HAP-1 (cell line): ENCODE results near the gene ZNF683.
"Not testable (repeated sequence)": the region's sequence is repeated elsewhere in the genome, so short reads cannot be mapped to it uniquely, and the experiment has no call there.

Experiments used
- DNase-seq, 2 experiments: peaks; one replicate each; pipeline ENCODE4 v3.0.0-alpha.2; 2016 to 2020; ENCODE audit warnings: low spot score in 2 of 2
- H3K27me3 ChIP-seq: fragments of 250-450 bp; sonication (Bioruptor Pico); 2 replicates; pipeline ENCODE4 v1.5.1; 2020; ENCODE audit warnings: low read depth, mild to moderate bottlenecking, moderate library complexity
- H3K36me3 ChIP-seq: fragments of 250-450 bp; sonication (Bioruptor Pico); replicated peaks from 2 replicates; pipeline ENCODE4 v1.5.1; 2020; ENCODE audit warnings: mild to moderate bottlenecking
- H3K4me1 ChIP-seq: fragments of 250-450 bp; sonication (Bioruptor Pico); 2 replicates; pipeline ENCODE4 v1.5.1; 2020; ENCODE audit warnings: mild to moderate bottlenecking
- H3K4me3 ChIP-seq: fragments of 250-450 bp; sonication (Bioruptor Pico); 2 replicates; pipeline ENCODE4 v1.5.1; 2020; ENCODE audit warnings: mild to moderate bottlenecking, moderate library complexity
- H3K9me3 ChIP-seq: fragments of 250-450 bp; sonication (Bioruptor Pico); 2 replicates; pipeline ENCODE4 v1.5.1; 2020; ENCODE audit warnings: mild to moderate bottlenecking, moderate library complexity
- in situ Hi-C: fragments of 300-500 bp; cut with MboI; formaldehyde crosslinking; loops from 3 replicates; pipeline ENCODE4 v1.14.3; 2020; ENCODE audit warnings: low sequenced_read_pairs, inconsistent platforms, mixed read lengths

The ZNF683 gene

GRCh38 chr1:26372611-26373010 is at the start of gene ZNF683:
TSS of gene ZNF683 (minus strand) at chr1:26372750. CDS start at chr1:26368571, 4,179 bp downstream.
- H3K4me1 ChIP-seq, in situ Hi-C loops, DNase-seq, H3K36me3 ChIP-seq, H3K27me3 ChIP-seq, H3K9me3 ChIP-seq, H3K4me3 ChIP-seq: not testable (repeated sequence)

DNA sequence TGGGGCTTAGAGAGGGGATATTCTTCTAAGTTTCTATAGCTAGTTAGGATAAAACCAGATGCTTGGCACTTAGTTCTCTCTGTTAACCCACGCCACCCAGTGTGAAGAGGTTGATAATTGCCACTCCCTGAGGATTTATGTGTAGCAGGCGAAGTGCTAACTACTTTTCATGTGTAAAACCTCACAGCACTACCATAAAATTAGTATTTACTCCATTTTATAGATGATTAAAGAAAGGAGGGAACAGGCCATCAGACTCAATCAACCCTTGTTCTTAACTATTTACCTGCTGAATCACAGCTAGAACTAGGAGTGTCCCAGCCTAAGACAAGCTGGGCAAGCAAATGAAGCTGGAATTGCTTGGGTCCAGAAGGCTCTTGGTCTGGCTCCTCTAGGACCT is 46.9 kb upstream of the ZNF683 start:
- peaks cover 29% of the 10 kb centered on the region for H3K4me1 ChIP-seq
- DNase-seq = no peak
- no peak overlapping the region for H3K4me3 ChIP-seq

GRCh38 chr1:26418865-26419349 is 46.4 kb upstream of the ZNF683 start:
- no peaks in the 10 kb centered on the region for H3K9me3 ChIP-seq
- DNase-seq = peak; percentile 57 to 83
- H3K27me3 ChIP-seq = peaks cover 6% of the 10 kb centered on the region; the same call in 1 of the 2 replicates
- in situ Hi-C loops = loop anchor here (10.0 kb wide), 1 partner anchor 134 kb away; the partner anchor contains the start of gene SH3BGRL3
- H3K4me3 ChIP-seq = no peak overlapping the region
- no peaks in the 10 kb centered on the region for H3K36me3 ChIP-seq
- H3K4me1 ChIP-seq = peaks cover 29% of the 10 kb centered on the region

More for the DNA sequence above, 46.9 kb upstream of the ZNF683 start:
- in situ Hi-C loops = loop anchor here (10.0 kb wide), 1 partner anchor 135 kb away; the partner anchor contains the start of gene SH3BGRL3
- Histone ChIP-seq H3K36me3 (no peaks in the 10 kb centered on the region), H3K9me3 (no peaks in the 10 kb centered on the region), H3K27me3 (peaks cover 4% of the 10 kb centered on the region; the same call in 1 of the 2 replicates)

DNA sequence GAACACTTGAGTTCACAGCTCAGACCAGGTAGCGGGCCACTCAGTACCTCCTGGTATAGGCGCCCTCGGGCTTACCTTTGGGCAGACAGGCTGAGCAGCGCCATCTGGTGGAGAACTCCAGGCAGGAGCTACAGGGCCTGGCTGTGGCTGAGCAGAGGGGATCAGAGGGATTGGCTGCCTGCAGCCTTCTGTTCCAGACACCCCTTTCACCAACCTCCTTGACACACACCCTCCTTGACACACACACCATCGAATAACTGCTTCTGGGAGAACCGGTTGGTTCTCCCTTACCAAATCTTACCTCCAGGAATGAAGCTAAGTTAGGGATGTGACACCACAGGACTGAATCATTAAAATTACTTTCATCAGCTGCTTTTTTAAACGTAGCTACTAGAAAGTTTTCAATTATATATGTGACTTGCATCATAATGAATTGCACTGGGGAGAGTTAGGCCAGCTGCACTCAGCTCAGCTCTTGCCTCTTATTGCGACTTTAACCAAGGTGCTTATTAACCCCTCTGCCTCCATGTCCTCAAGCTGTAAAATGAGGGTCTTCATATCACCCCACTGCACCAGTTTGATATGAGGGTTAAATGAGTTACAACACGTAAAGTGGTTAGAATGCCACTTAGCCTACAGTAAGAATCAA is 44.7 kb upstream of the ZNF683 start:
- DNase-seq = peak; percentile 80 to 93
- H3K9me3 ChIP-seq = no peaks in the 10 kb centered on the region
- H3K27me3 ChIP-seq = peaks cover 9% of the 10 kb centered on the region; the same call in 1 of the 2 replicates
- no peak overlapping the region for H3K4me3 ChIP-seq
- H3K36me3 ChIP-seq = 0 out of 2 replicates have a peak, but pooled peaks cover 5% of the 10 kb centered on the region
- in situ Hi-C loops = loop anchor here (10.0 kb wide), 1 partner anchor 132 kb away; the partner anchor contains the start of gene SH3BGRL3
- peaks cover 41% of the 10 kb centered on the region for H3K4me1 ChIP-seq

- H3K4me1 ChIP-seq = peaks cover 26% of the 10 kb centered on the region
- no peak for DNase-seq
- H3K36me3 ChIP-seq = 0 out of 2 replicates have a peak, but pooled peaks cover 5% of the 10 kb centered on the region
- peak overlapping the region; percentile 1; the same call in 1 of the 2 replicates for H3K4me3 ChIP-seq
- in situ Hi-C loops = loop anchor here (10.0 kb wide), 1 partner anchor 128 kb away; the partner anchor contains the start of gene SH3BGRL3
- H3K9me3 ChIP-seq = no peaks in the 10 kb centered on the region
- peaks cover 21% of the 10 kb centered on the region for H3K27me3 ChIP-seq
Observed at GRCh38 chr1:26413031-26413430, 40.5 kb upstream of the ZNF683 start.

DNA sequence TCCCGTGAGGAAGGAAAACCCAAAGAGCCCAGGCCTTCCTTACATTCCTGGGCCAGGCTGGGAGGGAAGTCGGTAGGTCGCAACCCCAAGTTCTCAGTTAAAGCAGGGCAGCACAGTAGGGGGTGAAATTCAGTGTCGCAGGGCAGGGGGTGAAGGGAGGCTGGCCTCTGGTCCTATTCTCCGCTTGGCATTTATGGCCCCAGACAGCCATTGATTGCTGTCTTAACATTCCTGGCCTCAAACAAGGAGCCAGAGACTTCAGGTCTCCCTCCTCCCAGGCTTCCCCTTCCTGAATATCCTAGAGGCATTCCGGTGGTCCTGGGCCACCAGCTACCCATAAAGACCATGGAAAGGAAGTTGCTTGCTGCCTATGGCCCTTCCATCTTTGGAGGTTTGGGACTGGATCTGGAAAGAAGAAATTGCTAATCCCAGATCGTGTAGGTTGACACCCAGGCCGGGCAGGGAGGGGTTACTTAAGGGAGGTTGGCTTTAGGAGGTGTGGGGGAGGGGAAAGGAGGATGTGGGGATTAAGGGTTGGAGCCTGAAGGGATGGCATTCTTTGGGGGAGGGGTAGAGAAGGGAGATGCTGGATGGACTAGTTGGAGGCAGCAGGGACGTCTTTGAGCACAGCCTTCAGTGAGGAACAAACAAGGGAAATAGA is 39.8 kb upstream of the ZNF683 start:
- Histone ChIP-seq H3K4me1 (peaks cover 21% of the 10 kb centered on the region), H3K9me3 (no peaks in the 10 kb centered on the region), H3K27me3 (peaks cover 21% of the 10 kb centered on the region), H3K4me3 (peak overlapping the region; percentile 33), H3K36me3 (0 out of 2 replicates have a peak, but pooled peaks cover 5% of the 10 kb centered on the region)
- in situ Hi-C loops = loop anchor here (10.0 kb wide), 1 partner anchor 128 kb away; the partner anchor contains the start of gene SH3BGRL3
- DNase-seq = peak; percentile 38 to 74

- Histone ChIP-seq H3K4me1 (peaks cover 21% of the 10 kb centered on the region), H3K36me3 (0 out of 2 replicates have a peak, but pooled peaks cover 5% of the 10 kb centered on the region), H3K4me3 (peak overlapping the region; percentile 33), H3K27me3 (peaks cover 21% of the 10 kb centered on the region), H3K9me3 (no peaks in the 10 kb centered on the region)
- peak in 1 of 2 experiments; percentile 31 for DNase-seq
- in situ Hi-C loops = loop anchor here (10.0 kb wide), 1 partner anchor 127 kb away; the partner anchor contains the start of gene SH3BGRL3
Observed at GRCh38 chr1:26411624-26412074, 39.1 kb upstream of the ZNF683 start.

DNA sequence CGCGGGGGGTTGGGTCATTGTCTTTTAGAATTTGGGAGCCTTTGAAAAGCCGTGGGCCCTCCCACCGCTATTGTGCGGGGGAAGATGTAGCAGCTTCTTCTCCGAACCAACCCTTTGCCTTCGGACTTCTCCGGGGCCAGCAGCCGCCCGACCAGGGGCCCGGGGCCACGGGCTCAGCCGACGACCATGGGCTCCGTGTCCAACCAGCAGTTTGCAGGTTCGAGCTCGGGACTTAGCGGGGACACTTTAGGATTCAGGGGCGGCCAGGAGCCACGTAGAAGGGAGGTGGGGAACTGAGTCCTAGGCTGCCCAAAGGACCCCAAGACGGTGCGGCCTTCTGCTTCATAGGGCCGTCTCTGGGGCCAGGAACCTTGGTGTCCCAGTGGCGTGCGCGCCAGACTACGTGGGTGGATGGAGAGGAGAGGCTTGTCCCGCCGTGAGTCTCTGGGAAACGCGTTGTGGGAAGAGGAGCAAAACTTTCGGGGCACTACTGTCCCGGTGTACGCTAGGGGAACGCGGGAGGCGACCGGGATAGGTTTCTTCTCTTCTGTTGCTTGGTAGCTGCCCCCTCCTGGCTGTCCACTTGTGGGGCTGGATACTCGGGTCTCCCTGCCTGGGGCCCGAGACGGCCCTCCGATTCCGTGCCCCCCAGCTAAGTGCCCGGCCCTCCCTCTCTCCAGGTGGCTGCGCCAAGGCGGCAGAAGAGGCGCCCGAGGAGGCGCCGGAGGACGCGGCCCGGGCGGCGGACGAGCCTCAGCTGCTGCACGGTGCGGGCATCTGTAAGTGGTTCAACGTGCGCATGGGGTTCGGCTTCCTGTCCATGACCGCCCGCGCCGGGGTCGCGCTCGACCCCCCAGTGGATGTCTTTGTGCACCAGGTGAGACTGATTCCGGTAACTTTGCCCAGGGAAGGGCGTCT is 38.4 kb upstream of the ZNF683 start, which contains the start of gene LIN28A:
Gene LIN28A, plus strand, starts transcription at position 112 of the 918 bp plus-strand sequence. Its CDS starts 75 bp downstream, at position 187.
- Histone ChIP-seq H3K4me1 (peaks cover 21% of the 10 kb centered on the region), H3K27me3 (peaks cover 21% of the 10 kb centered on the region), H3K4me3 (peak within 1 kb of the TSS; percentile 33), H3K9me3 (no peaks in the 10 kb centered on the region), H3K36me3 (0 out of 2 replicates have a peak, but pooled peaks cover 5% of the 10 kb centered on the region)
- in situ Hi-C loops = loop anchor here (10.0 kb wide), 1 partner anchor 126 kb away; the partner anchor contains the start of gene SH3BGRL3
- peak in 1 of 2 experiments; percentile 9 for DNase-seq

- in situ Hi-C loops = no loop called here
- H3K4me3 ChIP-seq = peak overlapping the region; percentile 4
- 0 out of 2 replicates have a peak, but pooled peaks cover 5% of the 10 kb centered on the region for H3K36me3 ChIP-seq
- no peaks in the 10 kb centered on the region for H3K9me3 ChIP-seq
- H3K27me3 ChIP-seq = peaks cover 19% of the 10 kb centered on the region
- DNase-seq = peak in 1 of 2 experiments; percentile 72
- peaks cover 21% of the 10 kb centered on the region for H3K4me1 ChIP-seq
Observed at GRCh38 chr1:26409191-26409807, 36.7 kb upstream of the ZNF683 start.

DNA sequence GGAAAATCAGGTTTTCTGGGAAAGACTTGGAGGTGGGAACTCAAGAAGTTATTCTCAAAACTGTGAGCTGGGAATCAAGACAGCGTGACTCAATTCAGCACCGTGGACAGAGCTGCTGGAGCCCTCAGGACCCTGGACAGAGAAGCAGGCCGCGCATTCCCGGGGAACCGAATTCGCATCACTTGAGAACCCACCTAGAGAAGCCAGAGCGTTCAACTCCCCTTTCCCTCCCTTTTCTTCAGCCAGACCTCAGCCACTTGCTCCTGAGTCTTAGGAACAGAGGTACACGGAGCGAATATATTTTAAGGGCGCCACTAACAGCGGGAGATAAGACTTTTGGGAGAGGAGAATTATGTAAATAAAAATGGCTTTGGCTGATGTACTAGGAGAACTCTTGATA is 36.1 kb upstream of the ZNF683 start:
- Histone ChIP-seq H3K4me3 (no peak overlapping the region), H3K4me1 (peaks cover 21% of the 10 kb centered on the region), H3K9me3 (no peaks in the 10 kb centered on the region), H3K36me3 (0 out of 2 replicates have a peak, but pooled peaks cover 5% of the 10 kb centered on the region), H3K27me3 (peaks cover 18% of the 10 kb centered on the region)
- DNase-seq = peak; percentile 51 to 85
- in situ Hi-C loops = no loop called here

DNA sequence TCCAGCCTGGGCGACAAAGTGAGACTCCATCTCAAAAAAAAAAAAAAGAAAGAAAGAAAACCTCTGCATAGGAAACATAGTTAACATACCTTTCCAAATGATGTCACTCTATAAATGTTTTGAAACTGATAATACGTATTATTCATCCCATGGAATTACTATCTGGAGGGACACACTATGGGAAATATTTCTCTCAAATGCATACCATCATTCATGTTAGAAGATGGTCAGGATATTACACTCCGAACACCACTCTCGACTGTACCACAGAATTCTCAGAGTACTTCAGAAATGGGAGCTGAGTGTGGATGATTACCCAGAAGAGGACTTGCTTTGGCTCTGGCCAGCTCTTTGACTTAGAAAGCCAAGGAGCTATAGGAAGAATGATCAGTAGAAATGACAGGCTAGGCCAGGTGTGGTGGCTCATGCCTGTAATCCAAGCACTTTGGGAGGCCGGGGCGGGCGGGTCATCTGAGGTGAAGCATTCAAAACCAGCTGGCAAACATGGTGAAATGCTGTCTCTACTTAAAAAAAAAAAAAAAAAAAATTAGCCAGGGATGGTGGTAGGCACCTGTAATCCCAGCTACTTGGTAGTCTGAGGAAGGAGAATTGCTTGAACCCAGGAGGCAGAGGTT is 32.8 kb upstream of the ZNF683 start:
- in situ Hi-C loops = no loop called here
- no peak overlapping the region for H3K4me3 ChIP-seq
- no peak for DNase-seq

DNA sequence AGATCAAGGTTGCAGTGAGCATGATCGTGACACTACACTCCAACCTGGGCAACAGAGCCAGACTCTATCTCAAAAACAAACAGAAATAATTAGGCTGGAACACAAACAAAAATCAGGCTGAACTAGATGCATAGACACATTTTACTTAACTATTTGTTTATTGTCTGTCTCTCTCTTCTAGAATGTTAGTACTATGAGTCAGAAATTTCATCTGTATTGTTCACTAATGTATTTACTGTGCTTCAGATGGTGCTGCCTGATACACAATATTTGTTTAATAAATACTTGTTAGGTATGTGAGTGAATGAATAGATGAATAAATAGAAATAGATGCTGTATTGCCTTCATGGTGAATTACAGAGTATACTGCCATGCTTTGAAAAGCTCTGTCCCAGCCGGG is 32.1 kb upstream of the ZNF683 start:
- H3K36me3 ChIP-seq = no peaks in the 10 kb centered on the region
- no peak overlapping the region for H3K4me3 ChIP-seq
- DNase-seq = no peak
- no peaks in the 10 kb centered on the region for H3K9me3 ChIP-seq
- peaks cover 20% of the 10 kb centered on the region for H3K27me3 ChIP-seq
- in situ Hi-C loops = no loop called here
- H3K4me1 ChIP-seq = peaks cover 2% of the 10 kb centered on the region; the same call in 1 of the 2 replicates

More for the DNA sequence above, 32.8 kb upstream of the ZNF683 start:
- H3K4me1 ChIP-seq = peaks cover 4% of the 10 kb centered on the region; the same call in 1 of the 2 replicates
- no peaks in the 10 kb centered on the region for H3K36me3 ChIP-seq
- no peaks in the 10 kb centered on the region for H3K9me3 ChIP-seq
- H3K27me3 ChIP-seq = peaks cover 20% of the 10 kb centered on the region
